CD4-positive, alpha-beta T cell treated with Interleukin-15 for 1 hour (primary cell): ENCODE results near the gene OBP2A.
"Not testable (repeated sequence)": the region's sequence is repeated elsewhere in the genome, so short reads cannot be mapped to it uniquely, and the experiment has no call there.

Experiments used
- DNase-seq: peaks from one replicate; pipeline ENCODE4 v3.0.0-alpha.2; 2020

Gene OBP2A

DNA sequence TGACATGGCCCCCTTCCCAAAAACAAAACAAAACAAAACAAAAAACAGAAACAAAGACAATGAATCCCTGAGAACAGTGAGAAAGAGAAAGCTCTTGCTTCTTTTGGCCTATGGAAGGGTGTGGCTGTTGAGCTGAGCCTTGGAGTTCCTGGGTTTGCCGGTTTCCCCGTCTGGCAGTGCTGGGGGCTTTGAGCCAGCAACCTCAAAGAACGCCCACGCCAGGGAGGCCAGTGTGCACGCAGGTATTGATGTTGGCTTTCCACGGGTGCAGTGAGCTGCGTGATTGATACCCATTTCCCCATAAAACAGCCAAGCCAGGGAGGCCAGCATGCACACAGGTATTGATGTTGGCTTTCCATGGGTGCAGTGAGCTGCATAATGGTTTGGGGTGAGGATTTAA is 33.0 kb upstream of the OBP2A start:
- no peak for DNase-seq

- DNase-seq, result no peak
These were observed 32.5 kb upstream of the OBP2A start for GRCh38 chr9:135513351-135513846.

DNA sequence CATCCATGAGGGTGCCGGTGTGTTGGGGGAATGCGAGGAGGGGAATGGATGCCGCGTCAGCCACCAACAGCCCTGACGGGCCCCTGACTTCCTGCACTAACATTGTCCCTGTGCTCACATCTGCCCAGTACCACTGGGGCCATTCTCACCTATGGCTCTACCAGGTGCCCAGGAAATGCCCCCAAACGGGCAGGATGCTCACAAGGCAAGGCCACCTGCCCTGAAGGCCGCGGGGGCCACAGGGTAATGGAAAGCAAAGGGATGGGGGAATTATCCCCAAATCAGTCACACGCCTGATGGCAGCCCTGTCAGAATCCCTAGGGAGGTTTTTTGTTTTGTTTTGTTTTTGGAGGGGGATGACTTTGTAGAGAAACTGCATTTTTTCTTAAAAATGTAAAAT is 32.0 kb upstream of the OBP2A start:
- DNase-seq, result not testable (repeated sequence)

GRCh38 chr9:135514342-135515082 is 31.4 kb upstream of the OBP2A start:
- no peak for DNase-seq

DNA sequence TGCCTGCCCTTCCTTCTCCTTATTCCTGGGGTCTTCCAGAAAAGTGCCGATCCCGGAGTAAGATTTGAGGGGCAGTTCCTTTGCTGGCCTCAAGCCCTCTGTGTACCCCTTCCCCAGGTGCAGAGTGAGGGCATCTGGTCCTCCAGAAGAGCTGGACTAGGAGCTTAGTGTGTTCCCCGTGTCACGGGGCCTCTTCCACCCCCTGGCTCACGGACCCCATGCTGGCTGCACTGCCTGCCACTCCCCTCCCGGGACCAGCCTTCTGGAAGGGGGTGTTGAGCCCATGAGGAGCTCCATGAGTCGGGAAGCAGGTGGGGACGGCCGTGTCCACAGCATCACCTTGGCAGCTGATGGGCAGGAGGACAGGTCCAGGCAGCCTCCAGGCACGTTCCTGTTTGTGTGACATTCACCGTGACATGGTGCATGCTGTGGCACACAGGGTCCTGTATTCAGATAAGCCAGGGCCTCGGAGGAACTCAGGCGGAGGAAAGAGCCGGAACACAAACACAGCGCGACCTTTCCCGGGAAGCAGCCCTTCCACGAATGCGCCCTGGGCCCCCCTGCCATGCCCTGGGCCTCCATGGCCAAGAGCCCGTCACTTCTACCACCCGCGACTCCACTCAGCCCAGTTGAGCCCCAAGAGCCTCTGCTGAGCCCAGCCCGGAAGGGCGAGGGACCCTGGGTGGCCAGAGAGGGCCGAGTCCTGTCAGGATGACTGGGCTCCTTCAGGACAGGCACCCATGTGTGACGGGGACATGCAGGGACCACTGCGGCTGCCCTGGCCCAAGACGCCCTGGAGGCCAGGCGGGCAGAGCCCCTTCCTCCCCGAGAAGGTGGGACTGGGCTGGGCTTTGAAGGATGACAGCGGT is 30.6 kb upstream of the OBP2A start:
- no peak for DNase-seq

GRCh38 chr9:135516132-135516860 is 29.6 kb upstream of the OBP2A start:
- DNase-seq, result no peak

DNA sequence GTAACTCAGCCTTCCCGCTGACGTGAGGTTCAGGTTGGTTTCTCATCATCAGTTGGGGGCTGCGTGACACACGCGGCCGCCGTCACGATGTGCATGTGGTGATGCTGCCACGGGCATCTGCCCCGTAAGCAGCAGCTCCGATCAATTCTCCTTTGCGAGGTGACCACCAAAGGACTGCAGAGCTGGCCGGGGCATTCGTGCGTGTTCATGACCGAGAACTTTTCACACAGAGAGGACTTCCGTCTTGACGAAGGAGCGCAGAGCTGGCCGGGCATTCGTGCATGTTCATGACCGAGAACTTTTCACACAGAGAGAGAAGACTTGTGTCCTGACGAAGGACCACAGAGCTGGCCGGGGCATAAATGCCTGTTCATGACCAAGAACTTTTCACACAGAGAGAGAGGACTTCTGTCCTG is 28.5 kb upstream of the OBP2A start:
- DNase-seq, result no peak

GRCh38 chr9:135519179-135519971 is 26.6 kb upstream of the OBP2A start:
- DNase-seq, result no peak

- DNase-seq, result no peak
These were observed 24.9 kb upstream of the OBP2A start, which contains the start of gene LCN1 for GRCh38 chr9:135520916-135521607. TSS of gene LCN1 (plus strand) at chr9:135521440. CDS start at chr9:135521498, 58 bp downstream.

GRCh38 chr9:135521608-135522095 is 24.3 kb upstream of the OBP2A start:
- DNase-seq, result no peak

- no peak for DNase-seq
These were observed 23.6 kb upstream of the OBP2A start for GRCh38 chr9:135522137-135522877.

GRCh38 chr9:135522931-135523330 is 23.0 kb upstream of the OBP2A start:
- DNase-seq, result no peak

- no peak for DNase-seq
These were observed 22.3 kb upstream of the OBP2A start for GRCh38 chr9:135523521-135524129.

- DNase-seq, result no peak
These were observed 21.6 kb upstream of the OBP2A start for GRCh38 chr9:135524130-135524861.

DNA sequence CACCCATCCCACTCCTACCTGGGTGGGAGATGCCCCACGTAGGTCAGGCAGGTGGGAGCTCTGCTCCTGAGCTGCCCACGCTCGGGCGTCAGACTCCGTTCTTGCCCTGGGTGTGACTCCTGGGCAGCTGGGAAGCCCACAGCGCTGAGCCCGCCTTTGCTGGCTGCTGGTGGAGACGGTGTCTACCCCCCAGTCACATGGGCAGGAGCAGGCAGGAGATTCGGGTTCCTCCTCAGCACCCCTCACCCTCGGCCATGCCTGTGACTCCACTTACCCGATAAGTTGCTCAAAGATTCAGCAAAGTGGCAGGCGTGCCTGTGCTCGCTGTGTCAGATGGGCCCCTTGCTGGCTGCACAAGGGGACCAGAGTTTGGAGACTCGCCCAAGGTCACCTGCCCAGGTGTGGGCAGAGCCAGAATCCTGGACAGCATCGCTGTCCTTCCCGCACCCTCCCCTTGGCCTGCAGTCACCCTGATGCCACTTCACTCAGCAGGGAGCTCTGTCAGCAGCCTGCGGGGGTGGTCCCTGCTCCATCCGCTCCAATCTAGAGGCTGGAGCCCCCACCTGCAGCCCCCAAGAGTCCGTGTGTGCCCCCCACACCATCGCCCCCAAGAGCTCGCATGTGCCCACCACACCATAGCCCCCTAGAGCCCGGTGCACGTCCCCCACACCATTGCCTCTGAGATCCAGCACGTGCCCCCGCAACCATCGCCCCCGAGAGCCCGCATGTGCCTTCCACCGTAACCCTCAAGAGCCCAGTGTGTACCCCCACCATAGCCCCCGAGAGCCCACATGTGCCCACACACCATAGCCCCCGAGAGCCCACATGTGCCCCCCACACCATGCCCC is 20.5 kb upstream of the OBP2A start:
- DNase-seq, result no peak

DNA sequence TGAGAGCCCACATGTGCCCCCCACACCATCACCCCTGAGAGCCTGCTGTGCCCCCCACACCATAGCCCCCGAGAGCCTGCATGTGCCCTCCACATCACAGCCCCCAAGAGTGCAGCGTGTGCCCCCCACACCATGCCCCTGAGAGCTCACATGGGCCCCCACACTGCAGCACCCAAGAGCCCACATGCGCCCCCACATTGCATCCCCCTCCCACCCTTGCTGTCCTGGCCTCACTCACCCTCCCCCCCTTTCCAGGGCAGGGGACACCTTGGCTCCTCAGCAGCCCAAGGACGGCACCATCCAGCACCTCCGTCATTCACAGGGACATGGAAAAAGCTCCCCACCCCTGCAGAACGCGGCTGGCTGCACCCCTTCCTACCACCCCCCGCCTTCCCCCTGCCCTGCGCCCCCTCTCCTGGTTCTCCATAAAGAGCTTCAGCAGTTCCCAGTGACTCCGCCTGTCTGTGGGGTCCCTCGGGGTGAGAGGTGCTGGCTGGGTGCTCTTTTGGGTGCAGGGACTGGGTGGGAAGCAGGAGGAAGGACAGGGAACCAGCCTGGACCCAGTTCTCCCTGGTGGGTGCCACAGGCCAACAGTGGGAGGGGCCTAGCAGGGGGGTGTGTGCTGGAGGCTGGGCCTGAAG is 19.7 kb upstream of the OBP2A start:
- no peak for DNase-seq

DNA sequence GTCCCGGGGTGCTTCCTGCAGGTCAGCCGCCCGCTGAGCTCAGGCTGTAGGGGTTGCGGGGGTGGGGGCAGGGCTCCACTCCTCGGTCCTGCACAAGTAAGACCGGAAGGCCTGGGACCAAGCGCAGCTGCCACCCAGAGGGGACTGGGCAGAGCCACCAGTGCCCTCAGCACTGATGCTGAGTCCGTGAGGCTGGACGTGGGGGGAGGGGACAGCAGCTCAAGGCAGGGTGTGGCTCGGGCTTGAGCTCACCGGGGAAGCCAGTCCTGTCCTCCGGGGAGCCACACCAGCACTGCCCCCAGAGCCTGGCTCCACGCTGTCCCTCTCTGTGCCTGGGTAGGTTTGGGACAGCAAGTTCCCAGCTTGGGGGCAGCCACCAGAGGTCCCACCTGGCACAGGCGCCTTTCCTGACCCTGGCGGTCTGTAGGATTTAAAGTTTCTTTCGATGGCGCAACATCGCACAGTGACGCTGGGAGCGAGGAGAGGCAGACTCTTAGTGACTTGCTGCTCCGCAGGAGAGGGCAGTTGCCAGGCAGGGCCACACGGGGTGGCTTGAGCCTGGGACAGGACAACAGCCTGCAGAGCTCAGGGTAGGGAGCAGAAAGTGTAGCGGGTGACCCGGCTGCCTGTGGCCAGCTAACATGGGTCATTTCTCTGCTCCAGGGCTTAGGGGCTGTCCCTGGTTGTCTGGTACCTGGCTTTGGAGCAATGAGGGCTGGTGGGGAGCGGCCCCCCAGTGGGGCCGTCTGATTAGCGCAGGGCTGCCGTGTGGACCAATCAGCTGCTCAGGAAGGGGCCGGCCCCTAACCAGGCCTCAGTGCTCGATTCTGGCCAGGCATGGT is 19.0 kb upstream of the OBP2A start:
- no peak for DNase-seq
